Tongue (tissue), 2 donors: Measurements from ENCODE around the gene LGR5. TPM values are rescaled to one million over a fixed set of nuclear protein-coding genes. Genes with fewer than 3 reads are reported as not detected.
A peak's percentile ranks its signal among the peaks of the same experiment; 100 is the strongest.

ENCODE experiments used
- DNase-seq: peaks from one replicate; pipeline ENCODE4 v3.0.0-alpha.2; 2015
- total RNA-seq: library from RNA; depleted of rRNA; stranded (reverse); fragments of >200 nt; gene quantifications from one replicate; pipeline ENCODE4 v1.2.3, GENCODE V29; 2014

Gene LGR5
- total RNA-seq, 1 donor from 2014 or later = 2.5 TPM

GRCh38 chr12:71599210-71599609 lies 159.6 kb downstream of the LGR5 start:
- no peak for DNase-seq

DNA sequence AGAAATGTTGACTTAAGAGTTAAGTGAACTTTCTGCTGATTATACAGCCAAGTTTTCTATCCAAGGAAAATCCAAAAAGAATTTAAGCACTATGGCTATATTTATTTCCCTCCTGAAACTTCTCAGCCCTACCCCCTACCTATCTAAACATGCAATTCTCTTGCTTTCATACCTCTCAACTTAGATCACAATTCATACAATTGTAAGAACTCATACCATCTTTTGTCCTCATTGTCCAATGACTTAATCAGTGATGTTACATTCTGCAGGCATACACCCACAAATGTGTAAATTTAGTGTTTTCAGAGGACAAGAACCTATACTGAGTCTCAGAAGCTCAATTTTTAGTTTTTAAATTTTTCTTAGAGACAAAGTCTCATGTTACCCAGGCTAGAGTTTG lies 161.9 kb downstream of the LGR5 start:
- DNase-seq = peak; percentile 14

DNA sequence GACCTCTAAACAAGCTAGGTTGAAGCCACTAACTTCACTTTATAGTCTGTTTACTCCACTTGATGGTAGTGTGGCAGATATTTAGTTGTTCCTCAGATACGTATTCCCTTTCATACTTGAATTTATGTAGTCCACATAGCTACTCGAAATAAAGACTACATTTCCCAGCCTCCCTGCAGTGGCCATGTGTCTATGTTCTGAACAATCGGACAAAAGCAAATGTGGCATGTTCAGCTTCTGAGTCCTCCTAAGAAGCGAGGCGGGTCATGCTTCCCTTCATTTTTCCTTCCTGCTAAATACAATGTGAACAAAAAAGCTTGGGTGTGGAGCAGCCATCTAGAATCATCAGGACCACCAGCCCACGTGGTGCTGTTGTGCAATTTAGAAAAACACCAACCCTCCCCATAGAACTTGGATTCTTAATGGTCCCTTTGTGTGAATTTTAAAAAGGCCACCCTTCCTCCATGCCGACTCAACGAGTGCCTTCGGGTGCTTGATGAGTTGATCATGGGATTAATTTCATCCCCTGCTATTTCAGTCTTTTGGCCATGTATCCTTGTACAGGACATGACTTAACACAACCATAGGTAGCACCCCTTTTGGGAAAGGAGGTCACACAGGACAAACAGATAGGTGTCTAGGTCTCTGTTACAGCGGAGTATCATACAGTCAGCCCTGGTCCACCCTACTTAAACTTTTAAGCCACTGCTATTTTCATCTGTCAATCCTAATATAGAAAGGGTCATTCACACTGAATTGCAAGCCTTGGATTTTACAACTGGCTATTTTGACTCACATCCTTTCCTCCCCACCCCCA lies 163.4 kb downstream of the LGR5 start:
- DNase-seq = peak; percentile 3

- no peak for DNase-seq
Measured at GRCh38 chr12:71605039-71605438, 165.4 kb downstream of the LGR5 start.

DNA sequence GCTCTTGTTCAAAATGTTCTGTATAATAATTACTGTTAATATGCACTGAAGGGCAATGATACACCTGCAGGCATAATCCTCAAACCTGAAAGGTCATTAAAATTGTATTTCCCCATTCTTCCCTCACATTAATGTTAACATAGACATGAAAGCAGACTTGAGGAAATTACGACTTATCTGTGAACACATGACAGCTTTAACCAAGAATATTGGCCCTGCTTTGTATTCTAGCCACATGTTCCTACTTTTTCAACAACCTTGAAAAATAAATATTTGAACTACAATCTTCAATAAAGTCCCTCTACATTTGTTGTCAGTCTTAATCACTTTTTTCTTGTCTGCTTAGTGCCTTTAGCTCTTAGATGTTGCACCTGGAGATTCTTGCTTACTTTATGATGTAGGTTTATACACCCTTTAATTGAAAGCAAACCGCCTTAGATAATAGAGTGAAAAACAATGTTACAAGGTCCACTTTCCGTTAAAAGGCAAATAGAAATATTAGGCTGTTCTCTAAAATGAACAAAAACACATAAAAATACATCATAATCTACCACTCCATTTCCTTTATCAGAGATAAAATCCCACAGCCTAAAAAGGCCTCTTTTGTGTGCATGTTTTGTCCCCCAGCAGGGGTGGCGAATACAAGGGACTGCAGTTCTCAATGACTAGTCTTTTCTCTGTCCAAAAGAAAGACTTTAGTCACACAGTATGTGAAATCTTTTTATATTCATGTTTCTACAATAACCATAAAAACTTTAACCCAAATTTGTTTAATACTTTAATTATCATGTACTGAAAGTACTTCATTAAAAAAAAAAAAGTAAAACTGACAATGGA lies 168.1 kb downstream of the LGR5 start:
- DNase-seq = no peak

DNA sequence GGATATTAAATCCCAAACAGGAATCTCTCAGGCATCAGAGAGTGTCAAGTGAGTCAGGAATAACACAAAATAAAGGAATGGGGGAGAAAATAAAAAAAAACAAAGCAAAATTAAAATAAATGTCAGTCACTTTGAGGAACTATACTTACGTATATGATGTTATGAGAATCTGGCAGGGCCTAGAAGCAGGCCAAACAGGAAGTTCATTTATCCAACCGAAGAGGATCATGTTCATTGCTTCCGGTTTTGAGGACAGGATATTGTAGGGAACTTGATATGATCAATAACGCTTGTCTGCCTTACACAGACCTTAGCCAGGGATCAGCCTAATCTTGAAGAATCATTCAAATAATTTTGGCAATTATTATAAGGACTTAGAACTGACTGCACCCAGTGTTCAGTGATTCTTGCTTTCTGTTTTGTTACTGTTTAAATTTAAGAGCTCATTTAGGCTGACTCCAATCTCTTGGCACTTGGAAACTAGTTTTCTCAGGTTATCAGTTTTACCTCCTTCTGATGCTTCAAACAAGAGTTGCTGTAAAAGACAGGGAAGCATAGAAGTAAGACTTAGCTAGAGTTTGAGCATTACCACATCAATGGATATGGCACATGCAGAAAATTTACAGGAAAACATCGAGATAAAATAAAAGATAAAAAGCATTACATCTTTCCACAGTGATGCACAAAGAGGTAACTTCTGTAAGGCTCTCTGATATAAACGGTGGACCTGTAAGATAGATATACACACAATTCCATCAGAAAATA lies 170.6 kb downstream of the LGR5 start:
- DNase-seq = no peak

DNA sequence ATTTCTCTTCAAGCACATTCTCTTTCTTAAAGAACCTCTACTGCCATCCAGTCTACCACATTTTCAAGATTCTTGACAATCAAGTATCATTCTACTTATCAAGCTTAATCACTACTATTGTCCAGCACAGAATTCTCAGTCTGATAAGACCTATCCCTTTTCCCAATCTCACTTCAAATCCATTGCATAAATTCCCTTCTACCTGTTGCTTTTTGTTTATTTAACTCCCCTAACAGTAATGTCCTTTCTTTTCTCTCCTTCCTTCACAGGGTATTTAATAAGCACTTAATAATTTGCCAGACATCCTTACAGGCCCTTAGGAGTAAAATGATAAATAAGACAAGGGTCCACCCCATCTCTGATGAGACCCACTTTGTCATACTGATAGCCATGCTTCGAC lies 182.3 kb downstream of the LGR5 start:
- no peak for DNase-seq

GRCh38 chr12:71625476-71625875 lies 185.9 kb downstream of the LGR5 start:
- no peak for DNase-seq

GRCh38 chr12:71626098-71626497 lies 186.5 kb downstream of the LGR5 start:
- DNase-seq = peak; percentile 17

DNA sequence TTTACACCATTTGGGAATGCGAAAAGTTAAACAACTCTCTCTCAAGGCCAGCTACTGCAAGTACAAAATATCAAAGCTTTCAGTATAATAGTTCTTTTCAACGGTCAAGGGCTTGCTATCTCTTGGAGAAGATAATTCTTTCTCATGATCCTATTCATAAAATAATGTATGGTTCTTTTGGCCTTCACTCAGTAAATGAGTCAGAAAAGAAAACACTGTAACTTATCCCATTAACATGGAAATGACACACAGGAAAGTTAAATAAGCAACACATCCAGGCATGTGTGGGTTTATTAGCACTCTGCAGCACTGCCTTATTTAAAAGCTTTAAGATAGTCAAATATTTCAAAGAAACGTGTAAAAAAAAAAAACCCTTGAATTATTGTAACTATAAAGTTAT lies 187.2 kb downstream of the LGR5 start:
- DNase-seq = no peak

DNA sequence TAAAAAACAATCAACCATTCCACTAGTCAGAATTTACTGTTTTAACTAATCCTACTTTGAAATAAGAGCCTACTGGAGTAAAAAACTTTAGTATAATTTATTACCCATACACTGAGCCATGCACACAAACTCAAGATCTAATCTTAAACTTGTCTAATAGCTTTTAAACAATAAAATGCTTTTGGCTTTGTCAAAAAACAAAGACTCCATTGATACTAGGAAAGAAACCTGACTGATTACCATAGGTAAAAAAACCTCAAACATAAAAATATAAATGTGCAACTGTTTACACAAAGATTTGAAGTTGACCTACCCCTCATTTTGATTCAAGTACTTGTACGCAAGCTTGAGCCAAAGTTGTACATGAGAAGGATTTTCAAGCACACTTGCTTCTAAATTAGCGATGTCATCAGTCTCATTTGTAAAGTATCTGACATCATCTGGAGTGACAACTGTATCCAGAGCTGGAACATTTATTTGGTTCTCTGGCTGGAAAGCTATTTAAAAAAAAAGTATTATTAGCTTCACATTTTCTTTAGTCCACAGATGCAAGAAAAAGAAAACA lies 187.9 kb downstream of the LGR5 start:
- DNase-seq = no peak

Other genes starting within 250 kb of the LGR5 start
- 66.1 TPM for gene ZFC3H1, start 224.1 kb downstream of the LGR5 start, total RNA-seq
- 12.8 TPM for gene THAP2, start 224.5 kb downstream of the LGR5 start, total RNA-seq
- 66.0 TPM for gene TMEM19, start 246.3 kb downstream of the LGR5 start, total RNA-seq